COLO829 (cell line): ENCODE data around the gene TCAP.
"Not testable (repeated sequence)": the region's sequence is repeated elsewhere in the genome, so short reads cannot be mapped to it uniquely, and the experiment has no call there.

ENCODE experiments used
- DNase-seq: peaks from one replicate; pipeline ENCODE4 v3.0.0; 2012; ENCODE audit warnings: low spot score

Gene TCAP

DNA sequence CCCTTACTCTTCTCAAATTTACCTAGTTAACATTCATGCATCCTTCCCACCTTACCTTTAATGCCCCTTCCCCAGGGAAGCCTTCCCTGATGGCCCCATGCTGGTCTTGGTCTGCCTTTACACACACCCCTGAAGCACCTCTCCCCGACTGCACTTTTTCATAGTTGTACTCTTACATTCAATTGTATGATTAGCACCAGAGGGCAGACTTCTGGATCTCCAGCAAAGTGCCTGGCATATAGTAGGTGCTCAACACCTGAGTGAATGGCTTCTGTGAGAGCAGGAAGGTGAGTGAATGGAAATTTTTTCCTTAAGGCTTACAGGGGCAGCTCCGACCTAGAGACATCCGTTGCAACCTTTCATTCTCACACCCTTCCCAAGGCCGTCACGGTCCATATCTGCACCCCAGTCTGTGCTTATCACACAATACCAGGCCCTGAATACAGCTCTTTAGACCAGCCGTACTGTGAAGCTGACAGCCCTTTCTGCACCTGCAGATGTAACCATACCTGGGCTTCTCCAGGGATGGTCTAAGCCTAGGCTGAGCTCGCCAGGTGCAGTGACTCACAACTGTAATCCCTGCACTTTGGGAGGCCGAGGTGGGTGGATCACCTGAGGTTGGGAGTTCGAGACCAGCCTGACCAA is 18.3 kb downstream of the TCAP start:
- no peak for DNase-seq

DNA sequence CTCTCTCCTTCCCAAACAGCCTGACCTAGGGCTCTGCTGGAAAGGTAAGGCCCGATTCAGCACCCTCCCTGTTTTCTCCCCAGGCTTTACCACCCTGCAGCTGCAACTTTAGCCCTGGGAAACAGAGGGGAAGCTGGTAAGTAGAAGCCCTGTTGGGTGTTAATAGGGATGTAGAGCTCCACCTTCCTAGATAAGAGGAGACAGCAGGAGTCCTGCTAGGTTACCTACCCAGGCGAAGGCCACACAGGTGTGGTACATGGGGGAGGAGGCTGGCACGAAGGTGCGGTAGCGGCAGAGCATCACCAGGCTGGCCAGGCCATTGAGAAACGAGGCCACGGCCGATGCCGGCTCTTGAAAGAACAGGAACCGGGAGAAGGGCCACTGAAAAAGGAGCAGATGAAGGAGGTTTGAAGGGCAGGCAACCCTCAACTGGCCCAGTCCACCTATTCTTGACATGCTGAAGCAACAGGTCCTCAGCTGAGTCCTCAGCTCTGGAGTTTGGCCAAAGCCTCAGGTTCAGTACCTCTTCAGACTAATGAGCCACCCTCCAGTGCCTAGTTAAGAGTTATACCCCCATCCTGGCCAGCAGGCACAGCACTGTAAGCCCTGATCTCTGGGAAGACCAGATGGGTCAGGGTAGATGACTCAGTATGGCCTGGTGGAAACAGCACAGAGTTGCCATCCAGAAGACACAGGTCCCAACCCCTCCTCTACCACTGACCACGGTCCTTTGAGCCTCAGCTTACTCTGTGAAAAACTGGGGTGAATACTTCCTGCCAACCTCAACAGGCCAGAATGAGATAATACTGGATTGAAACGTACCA is 19.4 kb downstream of the TCAP start:
- no peak for DNase-seq

DNA sequence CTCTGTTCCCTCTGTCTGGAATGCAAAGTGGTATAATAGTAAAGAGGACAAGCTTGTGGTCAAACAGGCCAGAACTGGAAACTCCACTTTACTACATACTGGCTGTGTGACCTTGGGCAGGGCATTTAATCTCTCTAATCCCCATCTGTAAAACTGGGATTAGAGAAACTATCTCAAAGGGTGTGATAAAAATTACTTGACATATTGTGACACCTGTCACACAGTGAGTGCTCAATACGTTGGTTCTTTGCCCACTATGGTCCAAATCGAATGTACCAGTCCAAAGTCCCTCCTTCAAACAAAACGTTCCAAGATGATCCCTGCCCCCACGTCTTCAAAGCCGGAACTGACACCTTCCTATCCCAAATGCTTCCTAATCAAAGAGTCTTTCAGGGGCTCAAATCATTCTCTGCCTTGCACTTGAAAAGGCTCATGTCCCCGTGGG is 22.0 kb downstream of the TCAP start:
- DNase-seq = peak; percentile 31

DNA sequence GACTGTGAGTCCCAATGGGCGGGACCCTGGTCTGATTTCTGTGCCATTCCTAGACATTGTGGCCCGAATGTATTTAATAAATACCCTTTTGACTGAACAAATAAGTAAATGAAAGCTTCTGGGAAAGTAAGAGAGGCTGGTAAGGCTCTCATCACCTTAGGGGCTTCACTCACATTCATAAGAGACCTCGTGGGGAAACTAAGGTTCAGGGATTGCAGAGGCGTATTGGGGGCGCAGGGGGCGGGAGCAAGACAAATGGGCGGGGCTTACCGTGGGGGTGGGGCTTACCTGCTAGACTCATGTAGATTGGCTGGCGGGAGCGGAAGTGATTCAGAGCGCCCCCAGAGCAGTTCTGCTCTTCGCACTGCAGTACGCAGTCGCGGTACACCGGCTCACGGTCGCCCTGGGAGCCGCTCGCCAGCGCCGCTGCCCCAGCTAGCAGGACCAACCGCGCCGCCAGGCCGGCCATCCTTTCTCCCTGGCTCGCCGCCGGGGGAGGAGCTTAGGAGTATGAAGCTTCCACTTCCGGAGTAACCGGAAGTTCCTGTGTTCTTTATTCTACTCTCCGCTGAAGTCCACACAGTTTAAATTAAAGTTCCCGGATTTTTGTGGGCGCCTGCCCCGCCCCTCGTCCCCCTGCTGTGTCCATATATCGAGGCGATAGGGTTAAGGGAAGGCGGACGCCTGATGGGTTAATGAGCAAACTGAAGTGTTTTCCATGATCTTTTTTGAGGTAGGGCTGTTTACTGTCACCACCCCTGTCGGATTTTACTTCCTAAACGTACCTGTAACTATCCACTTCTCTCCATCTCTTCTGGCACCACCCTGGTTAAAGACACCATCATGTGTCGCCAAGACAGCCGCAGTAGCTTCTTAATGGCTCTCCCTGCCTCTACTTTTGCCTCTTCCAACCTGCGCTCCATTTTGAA is 22.7 kb downstream of the TCAP start, which contains the start of gene PGAP3:
Gene PGAP3, minus strand, starts transcription at position 512 of the 929 bp plus-strand sequence. Its CDS starts 43 bp downstream, at position 469.
- peak; percentile 99 for DNase-seq

DNA sequence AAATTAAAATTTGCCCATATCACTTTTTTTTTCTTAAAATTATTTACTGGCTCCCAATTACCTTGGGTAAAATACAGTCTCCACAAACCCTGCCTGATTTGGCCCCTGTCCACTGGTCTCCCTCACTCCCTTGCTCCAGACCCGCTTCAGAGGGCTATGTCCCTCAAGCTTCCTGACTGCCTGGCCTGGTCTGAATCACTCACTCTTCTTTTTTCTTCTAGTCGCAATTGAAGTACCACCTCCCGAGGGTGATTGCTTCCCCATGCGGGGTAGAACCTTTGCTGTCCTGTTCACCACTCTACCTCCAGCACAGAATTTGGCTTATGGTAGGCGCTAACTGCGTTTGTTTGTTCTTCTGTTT is 23.3 kb downstream of the TCAP start:
- DNase-seq = no peak

DNA sequence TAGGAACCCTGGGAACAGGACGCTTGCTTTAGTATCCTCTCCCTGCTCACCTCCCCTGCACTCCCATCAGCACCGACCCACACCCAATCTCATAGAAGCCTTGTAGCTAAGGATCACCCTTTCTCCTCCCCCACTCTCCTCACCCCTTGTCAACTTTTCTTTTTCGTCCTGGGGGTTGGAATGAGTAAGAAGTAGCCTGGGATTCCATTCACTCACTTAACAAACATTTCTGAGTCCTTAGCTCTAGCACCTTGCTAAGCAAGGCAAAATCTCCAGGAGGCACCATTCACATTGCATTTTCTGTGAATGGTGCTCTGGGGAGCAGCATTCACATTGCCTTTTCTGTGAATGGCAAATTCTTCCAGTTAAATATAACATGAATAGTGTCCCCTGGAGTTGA is 23.8 kb downstream of the TCAP start:
- DNase-seq = no peak

DNA sequence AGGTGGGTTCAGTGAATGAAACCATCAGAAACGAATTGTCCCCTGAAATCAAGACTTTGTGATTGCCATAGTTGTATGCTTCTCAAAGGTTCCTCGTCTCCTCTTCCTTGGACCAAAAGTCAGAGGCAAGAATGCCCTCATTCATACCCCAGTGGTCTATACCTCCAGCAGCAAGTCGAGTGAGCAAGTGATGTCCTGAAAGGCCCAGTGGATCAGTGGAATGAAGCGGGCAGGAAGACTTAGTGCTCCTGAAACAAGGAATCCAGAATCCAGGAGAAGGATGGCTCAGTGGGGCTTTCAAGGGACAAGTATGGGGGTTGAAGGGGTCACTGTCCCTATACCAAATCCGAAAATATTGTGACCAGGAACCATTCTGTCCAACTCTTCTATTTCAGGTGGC is 29.4 kb downstream of the TCAP start:
- no peak for DNase-seq

DNA sequence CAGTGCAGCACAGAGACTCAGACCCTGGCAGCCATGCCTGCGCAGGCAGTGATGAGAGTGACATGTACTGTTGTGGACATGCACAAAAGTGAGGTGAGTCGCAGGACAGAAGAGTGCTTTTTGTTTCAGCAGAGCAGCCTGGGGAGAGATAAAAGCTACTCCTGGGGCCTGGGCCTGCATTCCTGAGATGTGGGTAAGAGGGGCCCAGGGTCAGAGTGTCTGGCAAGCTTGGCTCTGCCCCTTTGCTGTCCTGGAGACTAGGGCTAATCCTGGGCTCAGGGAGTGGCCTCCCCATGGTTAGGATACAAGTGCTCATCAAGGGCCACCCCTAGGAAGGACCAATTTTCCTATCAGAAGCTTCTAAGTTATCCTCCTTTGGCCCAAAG is 29.9 kb downstream of the TCAP start:
- no peak for DNase-seq

DNA sequence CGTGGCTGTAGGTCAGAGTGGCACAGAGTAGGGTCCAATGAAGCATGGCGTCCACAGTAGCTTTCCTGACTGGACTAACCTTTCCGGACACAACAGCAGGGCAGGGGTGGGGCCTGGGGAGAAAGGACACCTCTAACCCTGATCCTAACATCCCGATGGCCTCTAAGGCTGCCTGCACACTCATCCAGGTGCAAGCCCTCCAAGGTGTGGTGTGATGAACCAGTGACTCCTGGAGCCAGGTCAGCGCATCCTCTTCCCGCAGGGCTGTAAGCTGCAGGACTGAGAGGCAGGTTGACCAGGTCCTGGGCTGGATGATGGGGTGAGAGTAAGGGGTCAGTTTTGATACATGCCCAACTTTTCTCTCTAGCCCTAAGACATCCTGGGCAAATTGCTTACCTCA is 31.6 kb downstream of the TCAP start:
- no peak for DNase-seq

DNA sequence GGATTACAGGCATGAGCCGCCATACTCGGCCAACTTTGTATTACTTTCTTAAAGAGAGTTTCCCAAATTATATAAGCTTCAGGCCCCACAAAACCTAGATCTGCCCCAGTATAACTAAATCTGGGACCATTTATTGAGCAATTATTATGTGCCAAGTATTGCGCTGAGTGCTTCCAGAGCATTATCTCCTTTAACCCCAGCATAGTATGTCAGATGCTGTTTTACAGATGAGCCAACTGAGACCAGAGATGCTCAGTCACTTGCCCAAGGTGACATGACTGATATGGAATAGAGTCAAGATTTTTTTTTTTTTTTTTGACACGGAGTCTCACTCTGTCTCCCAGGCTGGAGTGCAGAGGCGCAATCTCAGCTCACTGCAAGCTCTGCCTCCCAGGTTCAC is 32.8 kb downstream of the TCAP start:
- DNase-seq = no peak

DNA sequence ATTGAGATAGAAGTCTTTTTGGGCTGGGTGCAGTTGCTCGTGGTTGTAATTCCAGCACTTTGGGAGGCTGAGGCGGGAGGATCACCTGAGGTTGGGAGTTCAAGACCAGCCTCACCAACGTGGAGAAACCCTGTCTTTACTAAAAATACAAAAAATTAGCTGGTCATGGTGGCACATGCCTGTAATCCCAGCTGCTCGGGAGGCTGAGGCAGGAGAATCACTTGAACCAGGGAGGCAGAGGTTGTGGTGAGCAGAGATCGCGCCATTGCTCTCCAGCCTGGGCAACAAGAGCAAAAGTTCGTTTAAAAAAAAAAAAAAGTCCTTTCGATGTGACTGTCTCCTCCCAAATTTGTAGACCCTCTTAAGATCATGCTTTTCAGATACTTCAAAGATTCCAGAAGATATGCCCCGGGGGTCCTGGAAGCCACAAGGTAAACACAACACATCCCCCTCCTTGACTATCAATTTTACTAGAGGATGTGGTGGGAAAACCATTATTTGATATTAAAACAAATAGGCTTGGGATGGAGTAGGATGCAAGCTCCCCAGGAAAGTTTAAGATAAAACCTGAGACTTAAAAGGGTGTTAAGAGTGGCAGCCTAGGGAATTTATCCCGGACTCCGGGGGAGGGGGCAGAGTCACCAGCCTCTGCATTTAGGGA is 34.1 kb downstream of the TCAP start:
- DNase-seq = not testable (repeated sequence)

DNA sequence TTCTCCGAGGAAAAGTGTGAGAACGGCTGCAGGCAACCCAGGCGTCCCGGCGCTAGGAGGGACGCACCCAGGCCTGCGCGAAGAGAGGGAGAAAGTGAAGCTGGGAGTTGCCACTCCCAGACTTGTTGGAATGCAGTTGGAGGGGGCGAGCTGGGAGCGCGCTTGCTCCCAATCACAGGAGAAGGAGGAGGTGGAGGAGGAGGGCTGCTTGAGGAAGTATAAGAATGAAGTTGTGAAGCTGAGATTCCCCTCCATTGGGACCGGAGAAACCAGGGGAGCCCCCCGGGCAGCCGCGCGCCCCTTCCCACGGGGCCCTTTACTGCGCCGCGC is 34.6 kb downstream of the TCAP start, which contains the start of gene ERBB2:
Gene ERBB2, plus strand, starts transcription at position 247 of the 330 bp plus-strand sequence. CDS start 175 bp downstream, outside the sequence.
- peak; percentile 72 for DNase-seq

DNA sequence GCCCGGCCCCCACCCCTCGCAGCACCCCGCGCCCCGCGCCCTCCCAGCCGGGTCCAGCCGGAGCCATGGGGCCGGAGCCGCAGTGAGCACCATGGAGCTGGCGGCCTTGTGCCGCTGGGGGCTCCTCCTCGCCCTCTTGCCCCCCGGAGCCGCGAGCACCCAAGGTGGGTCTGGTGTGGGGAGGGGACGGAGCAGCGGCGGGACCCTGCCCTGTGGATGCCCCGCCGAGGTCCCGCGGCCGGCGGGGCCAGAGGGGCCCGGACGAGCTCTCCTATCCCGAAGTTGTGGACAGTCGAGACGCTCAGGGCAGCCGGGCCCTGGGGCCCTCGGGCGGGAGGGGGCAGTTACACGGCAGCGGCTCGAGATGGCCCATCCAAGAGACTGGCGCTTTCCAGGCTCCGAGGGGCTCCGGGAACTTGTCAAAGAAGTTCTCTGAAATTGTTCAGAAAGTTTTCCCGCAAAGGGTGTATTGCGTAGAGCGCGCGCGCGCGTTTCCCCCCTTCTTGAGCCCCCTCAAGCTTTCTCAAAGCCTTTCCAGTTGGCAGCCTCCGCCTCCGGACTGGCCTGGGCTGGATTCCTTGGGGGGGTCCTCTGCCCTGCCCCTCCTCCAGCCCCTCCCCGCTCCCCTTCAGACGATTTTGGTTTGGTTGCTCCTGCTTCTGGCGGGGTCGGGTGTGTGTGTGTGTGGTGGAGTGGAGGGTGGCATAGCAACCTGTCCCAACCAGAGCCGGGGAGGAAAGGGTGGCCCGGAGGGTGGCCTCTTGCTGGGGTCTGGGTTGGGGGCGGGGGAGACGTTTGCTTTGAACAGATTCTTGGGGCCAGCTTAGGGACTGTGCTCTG is 35.2 kb downstream of the TCAP start:
- no peak for DNase-seq

DNA sequence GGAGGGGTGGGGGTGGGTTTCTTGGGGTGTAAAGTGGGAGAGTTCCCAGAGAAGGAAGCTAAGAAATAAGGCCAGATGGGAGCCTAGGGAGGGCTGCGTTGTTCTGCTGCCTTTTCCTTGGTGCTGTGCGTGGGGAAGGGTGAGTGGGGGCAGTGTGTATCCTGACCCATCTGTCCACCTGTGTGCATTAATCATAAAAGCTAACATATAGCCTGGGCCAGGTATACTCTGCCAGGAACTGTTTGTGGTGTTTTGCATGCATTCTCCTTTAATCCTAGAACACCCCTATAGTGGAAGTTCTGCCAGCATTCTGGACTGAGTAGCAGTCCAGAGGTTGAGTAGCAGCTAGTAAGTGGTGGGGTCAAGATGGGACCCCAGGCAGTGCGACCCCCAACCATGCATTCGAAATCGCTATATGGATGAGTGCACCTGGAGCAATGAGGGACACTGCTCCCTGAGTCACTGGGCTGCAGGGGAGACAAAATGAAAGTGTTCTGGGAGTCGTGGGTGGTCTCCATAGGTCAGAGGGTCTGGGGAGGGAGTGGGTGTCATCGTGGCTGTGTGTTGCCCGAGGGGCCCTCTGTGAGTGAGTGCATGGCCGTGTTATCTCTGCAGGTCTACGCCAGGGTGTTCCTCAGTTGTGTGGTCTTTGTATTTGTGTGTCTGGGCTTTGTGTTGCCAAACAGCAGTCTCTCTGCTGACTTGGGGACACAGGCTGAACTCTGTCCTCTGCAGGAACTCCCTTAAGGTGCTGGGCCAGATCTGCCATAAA is 36.0 kb downstream of the TCAP start:
- no peak for DNase-seq

DNA sequence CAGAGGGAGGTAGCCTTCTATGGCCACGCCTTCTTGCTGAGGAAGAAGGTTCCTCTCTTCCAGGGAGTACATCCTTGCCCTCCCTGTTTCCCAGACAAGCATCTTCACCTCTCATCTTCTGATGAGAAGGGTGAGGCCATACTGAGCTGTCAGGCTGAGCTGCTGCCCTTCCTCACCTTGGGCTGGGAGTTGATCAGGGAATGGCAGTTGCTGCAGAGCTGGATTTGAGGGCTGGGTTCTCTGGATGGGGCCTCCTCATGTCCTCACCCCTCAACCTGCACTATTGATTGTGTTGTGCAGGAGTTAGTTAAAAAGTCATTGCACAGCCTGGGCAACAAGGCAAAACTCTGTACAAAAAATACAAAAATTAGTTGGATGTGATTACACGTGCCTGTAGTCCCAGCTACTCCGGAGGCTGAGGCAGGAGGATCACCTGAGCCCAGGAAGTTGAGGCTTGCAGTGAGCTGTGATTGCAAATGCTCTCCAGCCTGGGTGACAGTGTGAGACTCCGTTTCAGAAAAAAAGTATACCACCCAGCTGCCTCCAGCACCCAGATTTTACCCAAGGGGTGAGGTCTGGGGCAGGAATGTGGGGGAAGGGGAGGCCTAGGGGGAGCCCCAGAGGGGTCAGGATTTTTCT is 36.8 kb downstream of the TCAP start:
- DNase-seq = no peak

DNA sequence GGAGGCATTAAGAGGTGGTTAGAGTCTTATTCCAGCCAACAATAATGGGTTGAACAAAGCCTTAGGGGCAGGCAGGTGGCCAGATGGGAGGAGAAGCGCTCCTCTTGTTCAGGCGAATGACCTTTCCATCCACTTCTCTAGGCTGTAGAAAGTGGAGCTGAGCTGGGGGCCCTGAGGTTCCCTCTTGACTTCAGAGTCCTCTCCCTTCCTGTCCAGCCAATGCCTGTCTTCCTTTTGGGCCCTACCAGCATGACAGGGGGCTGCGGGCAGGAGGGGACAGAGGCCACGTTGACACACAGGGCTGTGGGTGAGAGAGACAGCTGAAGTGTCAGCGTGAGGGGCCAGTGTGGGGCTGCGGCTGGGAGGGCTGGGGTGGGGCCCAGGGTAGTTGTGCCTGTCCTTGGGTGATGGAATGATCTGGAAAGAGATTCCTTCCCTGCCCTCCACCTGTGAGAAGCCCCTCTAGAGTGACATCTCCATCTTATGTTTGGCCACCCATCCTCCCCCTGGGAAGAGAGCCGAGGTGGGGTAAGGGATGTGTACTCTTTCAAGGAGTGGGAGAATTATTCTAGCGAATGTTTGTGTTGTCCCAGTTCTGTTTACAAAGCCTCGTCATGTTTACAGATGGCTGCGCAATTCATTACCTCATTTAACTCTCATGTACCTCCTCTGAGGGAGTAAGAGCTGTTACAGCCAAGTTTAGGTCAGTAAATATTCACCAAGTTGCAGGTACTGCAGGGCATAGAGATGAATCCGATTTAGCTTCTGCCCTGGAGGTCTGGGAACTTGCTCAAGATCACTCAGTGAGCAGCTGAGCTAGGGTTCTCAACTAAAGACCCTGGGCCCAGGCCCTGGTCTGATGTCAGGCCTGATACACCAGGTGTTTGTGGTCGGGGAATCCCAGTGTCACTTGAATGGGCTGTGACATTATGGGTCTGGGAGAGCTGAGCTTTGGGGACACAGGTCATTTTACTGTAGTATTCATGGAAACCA is 38.0 kb downstream of the TCAP start:
- DNase-seq = no peak

DNA sequence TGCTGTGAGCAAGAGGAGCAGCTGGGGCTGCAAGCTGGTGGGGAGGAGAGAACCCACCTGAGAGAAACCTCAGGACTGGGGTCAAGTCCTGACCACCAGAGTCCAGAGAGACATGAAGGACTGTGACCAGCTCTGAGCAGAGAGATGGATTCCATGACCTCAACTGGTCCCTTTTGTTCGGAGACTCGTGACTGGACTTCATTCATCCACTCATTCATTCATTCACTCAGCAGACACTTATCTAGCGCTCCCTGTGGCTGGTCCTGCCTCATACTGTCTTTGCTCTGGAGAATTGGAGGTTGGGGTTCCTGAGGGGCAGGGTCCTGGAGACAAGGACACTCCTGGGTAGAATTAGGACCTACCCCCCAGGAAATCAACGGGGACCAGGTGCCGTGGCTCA is 38.8 kb downstream of the TCAP start:
- DNase-seq = no peak

DNA sequence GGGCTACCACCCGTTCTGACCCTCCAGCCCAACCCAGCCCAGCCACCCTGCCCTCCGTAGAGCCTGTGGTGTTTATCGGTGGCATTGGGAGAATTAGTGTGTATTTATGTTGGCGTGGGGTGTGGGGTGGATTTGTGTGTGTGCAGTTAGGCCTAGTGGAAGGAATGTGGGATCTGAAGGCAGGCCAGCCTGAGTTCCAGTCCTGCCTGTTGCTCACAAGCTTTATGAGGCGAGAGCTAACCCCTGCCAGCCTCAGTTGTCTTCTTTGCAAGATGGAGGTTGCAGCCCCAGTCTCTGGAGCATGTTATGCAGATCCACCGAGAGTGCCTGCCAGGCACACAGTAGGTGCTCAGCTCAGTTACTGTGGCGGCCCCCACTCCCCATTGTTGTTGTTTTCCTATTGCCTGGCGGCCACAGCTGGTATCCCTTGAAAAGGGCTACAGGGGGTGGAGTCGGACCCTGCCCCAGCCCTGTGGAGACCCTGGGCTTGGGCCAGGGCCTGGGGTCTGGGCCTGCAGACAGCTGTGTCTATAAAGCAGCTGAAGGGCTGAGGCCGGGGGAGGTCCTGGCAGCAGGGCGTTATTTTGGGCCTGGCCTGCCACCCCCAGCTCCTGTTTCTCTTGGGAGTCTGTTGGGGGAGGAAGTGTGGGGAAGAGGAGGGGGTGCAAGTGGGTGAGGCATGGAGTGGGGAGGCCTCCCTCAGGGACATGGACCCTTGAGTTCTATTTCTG is 39.8 kb downstream of the TCAP start:
- DNase-seq = no peak
